Measurements from ENCODE around the gene SKAP2. TPM values are rescaled to one million over a fixed set of nuclear protein-coding genes. Genes with fewer than 3 reads are reported as not detected.

Gene SKAP2
- polyA plus RNA-seq, 1 donor (not counting 4 experiments of a cell fraction or from before 2014, with no cell fraction given): 15.0 TPM

GRCh38 chr7:26657686-26658388 lies 206.6 kb downstream of the SKAP2 start:
- no peaks in the 10 kb centered on the region for H3K4me1 ChIP-seq (ENCODE audit: control insufficient read depth, extremely low read depth, insufficient read depth, low read length)
- no peak overlapping the region for H3K4me2 ChIP-seq (ENCODE audit: control insufficient read depth, extremely low read depth, insufficient read depth, low read depth, low read length)
- H3K4me3 ChIP-seq (ENCODE audit: control insufficient read depth in 2 of 3, extremely low read depth in 1 of 3, insufficient read depth in 2 of 3, low read depth in 1 of 3, low read length in 3 of 3): no peak overlapping the region
- H3K9ac ChIP-seq (ENCODE audit: control insufficient read depth, extremely low read depth, insufficient read depth, low read length): no peak overlapping the region
- H3K27ac ChIP-seq (ENCODE audit: control insufficient read depth, insufficient read depth, low read length): no peak overlapping the region
- no peaks in the 10 kb centered on the region for H3K9me3 ChIP-seq (ENCODE audit: control insufficient read depth, low read depth, low read length)
- H3K36me3 ChIP-seq (ENCODE audit: control insufficient read depth in 2 of 2, extremely low read depth in 1 of 2, insufficient read depth in 2 of 2, low read length in 2 of 2): no peaks in the 10 kb centered on the region
- no peaks in the 10 kb centered on the region for H3K79me2 ChIP-seq (ENCODE audit: control insufficient read depth, insufficient read depth, low read length)
- TF ChIP-seq CTCF (optimal IDR thresholded peaks at IDR 0.05 in 1 of 3, IDR thresholded peaks at IDR 0.05 in 1 of 3, conservative IDR thresholded peaks at IDR 0.05 in 1 of 3; ENCODE audit: extremely low read depth in 1 of 3, insufficient read depth in 2 of 3, low read length in 3 of 3): no peak
- no peak for TF ChIP-seq EZH2 (IDR thresholded peaks at IDR 0.05; ENCODE audit: low read length)
- dilution Hi-C loops (cut with MboI; ENCODE audit: extremely low pct_ligation_motif_present, low sequenced_read_pairs): no loop called here
- H4K20me1 ChIP-seq (ENCODE audit: control insufficient read depth, extremely low read depth, insufficient read depth, low read length): no peaks in the 10 kb centered on the region
- no peaks in the 10 kb centered on the region for H3K27me3 ChIP-seq (ENCODE audit: control insufficient read depth, extremely low read depth, insufficient read depth, low read length)
- FAIRE-seq: no peak
- H2AFZ ChIP-seq (ENCODE audit: control insufficient read depth, low read length): no peak overlapping the region
- H3K9me1 ChIP-seq (ENCODE audit: control insufficient read depth, extremely low read depth, insufficient read depth, low read length): peaks cover 3% of the 10 kb centered on the region
- no peak for DNase-seq (ENCODE audit: low read depth, low spot score)

- dilution Hi-C loops (cut with MboI; ENCODE audit: extremely low pct_ligation_motif_present, low sequenced_read_pairs): no loop called here
- peaks cover 3% of the 10 kb centered on the region for H3K9me1 ChIP-seq (ENCODE audit: control insufficient read depth, extremely low read depth, insufficient read depth, low read length)
- H3K9me3 ChIP-seq (ENCODE audit: control insufficient read depth, low read depth, low read length): no peaks in the 10 kb centered on the region
- no peak overlapping the region for H2AFZ ChIP-seq (ENCODE audit: control insufficient read depth, low read length)
- FAIRE-seq (no peak), DNase-seq (ENCODE audit: low read depth, low spot score) (no peak)
- no peaks in the 10 kb centered on the region for H3K4me1 ChIP-seq (ENCODE audit: control insufficient read depth, extremely low read depth, insufficient read depth, low read length)
- H3K36me3 ChIP-seq (ENCODE audit: control insufficient read depth in 2 of 2, extremely low read depth in 1 of 2, insufficient read depth in 2 of 2, low read length in 2 of 2): no peaks in the 10 kb centered on the region
- H3K9ac ChIP-seq (ENCODE audit: control insufficient read depth, extremely low read depth, insufficient read depth, low read length): no peak overlapping the region
- H3K27me3 ChIP-seq (ENCODE audit: control insufficient read depth, extremely low read depth, insufficient read depth, low read length): no peaks in the 10 kb centered on the region
- H3K4me3 ChIP-seq (ENCODE audit: control insufficient read depth in 2 of 3, extremely low read depth in 1 of 3, insufficient read depth in 2 of 3, low read depth in 1 of 3, low read length in 3 of 3): no peak overlapping the region
- H3K27ac ChIP-seq (ENCODE audit: control insufficient read depth, insufficient read depth, low read length): no peak overlapping the region
- no peaks in the 10 kb centered on the region for H3K79me2 ChIP-seq (ENCODE audit: control insufficient read depth, insufficient read depth, low read length)
- H3K4me2 ChIP-seq (ENCODE audit: control insufficient read depth, extremely low read depth, insufficient read depth, low read depth, low read length): no peak overlapping the region
- TF ChIP-seq EZH2 (IDR thresholded peaks at IDR 0.05; ENCODE audit: low read length) (no peak), CTCF (optimal IDR thresholded peaks at IDR 0.05 in 1 of 3, IDR thresholded peaks at IDR 0.05 in 1 of 3, conservative IDR thresholded peaks at IDR 0.05 in 1 of 3; ENCODE audit: extremely low read depth in 1 of 3, insufficient read depth in 2 of 3, low read length in 3 of 3) (no peak)
- no peaks in the 10 kb centered on the region for H4K20me1 ChIP-seq (ENCODE audit: control insufficient read depth, extremely low read depth, insufficient read depth, low read length)
Measured at GRCh38 chr7:26657206-26657641, 207.2 kb downstream of the SKAP2 start.

All from keratinocyte (primary cell).